ENCODE data around the gene POLR2I.

- TF ChIP-seq POLR2A (IDR thresholded peaks at IDR 0.05) (no peak), CTCF (IDR thresholded peaks at IDR 0.05) (no peak)
Observed at GRCh38 chr19:36142496-36142895, 27.8 kb upstream of the POLR2I start.

Data from heart left ventricle (tissue), 13 donors.